Panc1 (cell line): ENCODE measurements around the gene MAST4.

Experiments used
- CTCF ChIP-seq: fragments of 450-650 bp; IDR thresholded peaks from 2 replicates; pipeline ENCODE4 v1.5.1; 2017; ENCODE audit warnings: mild to moderate bottlenecking
- POLR2AphosphoS5 ChIP-seq: IDR thresholded peaks from 2 replicates; pipeline ENCODE4 v1.6.1; 2012; ENCODE audit warnings: mild to moderate bottlenecking, low read depth, low read length, moderate library complexity
- REST ChIP-seq, 2 experiments: IDR thresholded peaks; 2 replicates each; pipeline ENCODE4 v1.6.1; 2011 to 2012; ENCODE audit warnings: low read depth in 2 of 2, control low read depth in 1 of 2, low read length in 1 of 2, mild to moderate bottlenecking in 1 of 2, moderate library complexity in 1 of 2; ENCODE audit not compliant: insufficient read depth in 1 of 2

GRCh38 chr5:66661149-66661548 lies 65.0 kb downstream of the MAST4 start:
- TF ChIP-seq CTCF (no peak), POLR2AphosphoS5 (no peak), REST (IDR thresholded peaks at IDR 0.05; ENCODE audit: insufficient read depth in 1 of 2, low read depth in 2 of 2, low read length in 1 of 2) (no peak)
